Stimulated activated memory B cell treated with anti-CD40 and anti-IgM and Interleukin-4, amounts not matched to agents 10 μg/mL and 1 μg/mL and 100 μg/mL, for 72 hours (primary cell): ENCODE measurements around the gene BTBD6.

ENCODE experiments used
- ATAC-seq: fragments of 150-1000 bp; cut with Tn5 transposase; 2 replicates; pipeline ENCODE4 v1.10.0; 2021
- H3K27ac Mint-ChIP-seq: one replicate; pipeline ENCODE4 v1.8.0; 2022; ENCODE audit warnings: mild to moderate bottlenecking, mixed read lengths
- H3K27me3 Mint-ChIP-seq: one replicate; pipeline ENCODE4 v1.8.0; 2022; ENCODE audit warnings: mixed read lengths
- H3K36me3 Mint-ChIP-seq: one replicate; pipeline ENCODE4 v1.8.0; 2022; ENCODE audit warnings: mixed read lengths
- H3K4me1 Mint-ChIP-seq: one replicate; pipeline ENCODE4 v1.8.0; 2022; ENCODE audit warnings: mixed read lengths
- H3K4me3 Mint-ChIP-seq: one replicate; pipeline ENCODE4 v1.8.0; 2022; ENCODE audit warnings: mild to moderate bottlenecking, moderate library complexity, mixed read lengths
- H3K9me3 Mint-ChIP-seq: one replicate; pipeline ENCODE4 v1.8.0; 2022; ENCODE audit warnings: mixed read lengths

Gene BTBD6

GRCh38 chr14:105219043-105219612 is 29.2 kb upstream of the BTBD6 start:
- H3K4me3 Mint-ChIP-seq: no peak overlapping the region
- H3K27ac Mint-ChIP-seq: no peak overlapping the region
- no peaks in the 10 kb centered on the region for H3K9me3 Mint-ChIP-seq
- H3K36me3 Mint-ChIP-seq: peaks cover 63% of the 10 kb centered on the region
- peaks cover 10% of the 10 kb centered on the region for H3K4me1 Mint-ChIP-seq
- no peak for ATAC-seq
- no peaks in the 10 kb centered on the region for H3K27me3 Mint-ChIP-seq

GRCh38 chr14:105219753-105220152 is 28.6 kb upstream of the BTBD6 start:
- no peaks in the 10 kb centered on the region for H3K27me3 Mint-ChIP-seq
- no peaks in the 10 kb centered on the region for H3K9me3 Mint-ChIP-seq
- no peak overlapping the region for H3K4me3 Mint-ChIP-seq
- peaks cover 63% of the 10 kb centered on the region for H3K36me3 Mint-ChIP-seq
- H3K27ac Mint-ChIP-seq: no peak overlapping the region
- no peak for ATAC-seq
- H3K4me1 Mint-ChIP-seq: peaks cover 10% of the 10 kb centered on the region

- H3K9me3 Mint-ChIP-seq: no peaks in the 10 kb centered on the region
- ATAC-seq: no peak
- H3K4me1 Mint-ChIP-seq: peaks cover 4% of the 10 kb centered on the region
- no peak overlapping the region for H3K27ac Mint-ChIP-seq
- peaks cover 63% of the 10 kb centered on the region for H3K36me3 Mint-ChIP-seq
- H3K4me3 Mint-ChIP-seq: no peak overlapping the region
- no peaks in the 10 kb centered on the region for H3K27me3 Mint-ChIP-seq
Measured at GRCh38 chr14:105220699-105221597, 27.4 kb upstream of the BTBD6 start.

- Mint-ChIP-seq H3K4me1 (peaks cover 4% of the 10 kb centered on the region), H3K4me3 (no peak overlapping the region), H3K27ac (no peak overlapping the region), H3K9me3 (no peaks in the 10 kb centered on the region), H3K27me3 (no peaks in the 10 kb centered on the region), H3K36me3 (peaks cover 60% of the 10 kb centered on the region)
- no peak for ATAC-seq
Measured at GRCh38 chr14:105221598-105222178, 26.6 kb upstream of the BTBD6 start.

GRCh38 chr14:105223260-105223659 is 25.1 kb upstream of the BTBD6 start:
- no peak for ATAC-seq
- Mint-ChIP-seq H3K4me1 (peaks cover 4% of the 10 kb centered on the region), H3K4me3 (no peak overlapping the region), H3K36me3 (peaks cover 54% of the 10 kb centered on the region), H3K9me3 (no peaks in the 10 kb centered on the region), H3K27ac (no peak overlapping the region), H3K27me3 (no peaks in the 10 kb centered on the region)

GRCh38 chr14:105223770-105224544 is 24.4 kb upstream of the BTBD6 start:
- Mint-ChIP-seq H3K4me1 (peaks cover 3% of the 10 kb centered on the region), H3K4me3 (no peak overlapping the region), H3K27me3 (no peaks in the 10 kb centered on the region), H3K36me3 (peaks cover 47% of the 10 kb centered on the region), H3K9me3 (no peaks in the 10 kb centered on the region), H3K27ac (no peak overlapping the region)
- no peak for ATAC-seq

GRCh38 chr14:105224845-105225570 is 23.3 kb upstream of the BTBD6 start:
- no peak overlapping the region for H3K27ac Mint-ChIP-seq

GRCh38 chr14:105226198-105226597 is 22.1 kb upstream of the BTBD6 start:
- Mint-ChIP-seq H3K4me1 (no peaks in the 10 kb centered on the region), H3K36me3 (peaks cover 40% of the 10 kb centered on the region), H3K27ac (no peak overlapping the region), H3K27me3 (no peaks in the 10 kb centered on the region), H3K9me3 (no peaks in the 10 kb centered on the region), H3K4me3 (no peak overlapping the region)
- ATAC-seq: no peak

More at GRCh38 chr14:105224845-105225570, 23.3 kb upstream of the BTBD6 start:
- Mint-ChIP-seq H3K9me3 (no peaks in the 10 kb centered on the region), H3K4me3 (no peak overlapping the region), H3K4me1 (no peaks in the 10 kb centered on the region), H3K36me3 (peaks cover 40% of the 10 kb centered on the region), H3K27me3 (no peaks in the 10 kb centered on the region)
- no peak for ATAC-seq

GRCh38 chr14:105227346-105227745 is 21.0 kb upstream of the BTBD6 start:
- Mint-ChIP-seq H3K27me3 (no peaks in the 10 kb centered on the region), H3K36me3 (peaks cover 32% of the 10 kb centered on the region), H3K4me1 (no peaks in the 10 kb centered on the region), H3K4me3 (no peak overlapping the region), H3K9me3 (no peaks in the 10 kb centered on the region), H3K27ac (no peak overlapping the region)
- ATAC-seq: no peak

- Mint-ChIP-seq H3K4me1 (no peaks in the 10 kb centered on the region), H3K27ac (no peak overlapping the region), H3K4me3 (no peak overlapping the region), H3K9me3 (no peaks in the 10 kb centered on the region), H3K36me3 (peaks cover 21% of the 10 kb centered on the region), H3K27me3 (no peaks in the 10 kb centered on the region)
- ATAC-seq: no peak
Measured at GRCh38 chr14:105228562-105228961, 19.8 kb upstream of the BTBD6 start.

GRCh38 chr14:105229099-105229655 is 19.2 kb upstream of the BTBD6 start:
- Mint-ChIP-seq H3K27me3 (no peaks in the 10 kb centered on the region), H3K4me3 (no peak overlapping the region), H3K4me1 (no peaks in the 10 kb centered on the region), H3K36me3 (peaks cover 20% of the 10 kb centered on the region), H3K27ac (no peak overlapping the region), H3K9me3 (no peaks in the 10 kb centered on the region)
- ATAC-seq: no peak

- no peaks in the 10 kb centered on the region for H3K9me3 Mint-ChIP-seq
- no peak overlapping the region for H3K4me3 Mint-ChIP-seq
- no peak overlapping the region for H3K27ac Mint-ChIP-seq
- H3K4me1 Mint-ChIP-seq: peaks cover 7% of the 10 kb centered on the region
- H3K27me3 Mint-ChIP-seq: no peaks in the 10 kb centered on the region
- H3K36me3 Mint-ChIP-seq: peaks cover 15% of the 10 kb centered on the region
- no peak for ATAC-seq
Measured at GRCh38 chr14:105240811-105241576, 7.3 kb upstream of the BTBD6 start.

- H3K9me3 Mint-ChIP-seq: no peaks in the 10 kb centered on the region
- peaks cover 9% of the 10 kb centered on the region for H3K4me1 Mint-ChIP-seq
- no peak overlapping the region for H3K4me3 Mint-ChIP-seq
- no peak for ATAC-seq
- H3K27me3 Mint-ChIP-seq: no peaks in the 10 kb centered on the region
- no peak overlapping the region for H3K27ac Mint-ChIP-seq
- peaks cover 15% of the 10 kb centered on the region for H3K36me3 Mint-ChIP-seq
Measured at GRCh38 chr14:105241641-105242040, 6.7 kb upstream of the BTBD6 start.

GRCh38 chr14:105244334-105244733 is 4.0 kb upstream of the BTBD6 start:
- Mint-ChIP-seq H3K36me3 (peaks cover 17% of the 10 kb centered on the region), H3K4me3 (no peak overlapping the region), H3K27ac (no peak overlapping the region), H3K27me3 (no peaks in the 10 kb centered on the region), H3K9me3 (no peaks in the 10 kb centered on the region), H3K4me1 (peaks cover 26% of the 10 kb centered on the region)
- ATAC-seq: no peak
